8988T (cell line): ENCODE data around the gene NFIC.
"Not testable (repeated sequence)": the region's sequence is repeated elsewhere in the genome, so short reads cannot be mapped to it uniquely, and the experiment has no call there.

Experiments used
- DNase-seq: peaks from one replicate; pipeline ENCODE4 v3.0.0; 2011

NFIC gene

DNA sequence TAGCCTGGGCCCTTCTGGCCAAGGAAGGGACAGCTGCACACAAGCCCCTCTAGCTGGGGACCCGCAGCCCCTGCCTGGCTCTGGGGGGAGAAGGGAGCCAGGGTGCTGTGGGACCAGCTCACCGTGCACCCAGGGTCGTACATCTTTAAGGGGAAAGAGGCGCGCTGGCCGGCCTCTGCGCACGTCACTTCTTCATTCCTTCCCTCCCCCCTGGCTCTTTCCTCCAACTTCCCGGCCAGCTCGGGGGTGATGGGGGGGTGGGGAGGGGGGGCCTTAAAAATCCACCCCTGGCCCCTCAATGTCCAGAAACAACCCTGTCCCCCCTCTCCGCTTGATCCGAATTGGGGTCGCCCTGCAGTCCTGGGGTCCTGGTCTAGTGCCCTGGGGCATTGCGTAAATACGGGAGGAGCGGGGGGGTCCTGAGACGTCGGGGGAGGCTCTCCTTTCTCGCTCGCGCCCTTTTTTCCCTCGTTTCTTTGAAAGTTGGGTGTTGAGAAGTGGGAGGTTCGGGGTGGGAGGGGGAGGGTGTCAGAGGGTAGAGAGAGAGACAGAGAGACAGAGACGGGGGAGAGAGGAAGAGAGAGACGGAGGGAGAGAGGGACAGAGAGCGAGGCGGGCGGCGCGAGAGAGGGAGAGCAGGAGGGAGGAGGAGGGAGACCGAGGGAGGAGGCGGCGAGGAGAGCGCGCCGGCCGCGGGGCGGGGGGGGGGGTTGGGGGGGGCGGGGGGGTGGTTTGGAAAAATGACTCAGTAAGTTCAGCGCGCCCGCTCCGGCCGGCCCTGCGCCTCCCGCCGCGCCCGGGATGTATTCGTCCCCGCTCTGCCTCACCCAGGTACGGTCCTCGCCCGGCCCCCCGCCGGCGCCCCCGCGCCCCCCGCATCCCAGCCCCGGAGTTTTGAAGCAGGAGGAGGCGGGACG lies at the start of gene NFIC:
NFIC (plus strand) TSS at position 748 of the 917 bp plus-strand sequence; CDS start at position 802, 54 bp downstream.
- DNase-seq, result no peak

DNA sequence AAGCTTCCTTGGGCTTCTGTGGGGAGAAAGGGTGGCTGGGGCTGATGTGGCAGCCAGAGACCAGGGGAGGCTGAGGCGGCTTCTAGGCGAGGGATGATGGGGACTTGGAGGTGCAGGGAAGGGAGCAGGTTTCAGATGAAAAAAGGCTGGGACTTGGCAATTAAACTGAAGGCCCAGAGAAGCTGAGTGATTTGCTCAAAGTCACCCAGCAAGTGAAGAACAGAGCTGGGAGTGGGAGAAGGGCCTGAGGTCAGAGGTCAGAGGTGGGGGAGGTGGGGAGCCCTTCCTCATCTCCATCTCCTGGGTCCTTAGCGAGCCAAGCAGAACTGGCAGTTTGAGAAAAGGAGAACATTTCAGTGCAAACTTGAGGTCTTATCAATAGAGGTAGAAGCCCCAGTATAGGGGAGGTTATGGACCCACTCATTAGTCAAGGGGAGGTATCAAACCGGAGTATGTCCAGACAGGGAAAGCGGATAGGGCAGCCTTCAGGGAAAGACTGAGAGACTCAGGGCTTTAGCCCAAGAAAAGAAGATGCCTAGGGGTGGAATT lies 49.6 kb upstream of the NFIC start:
- DNase-seq, result no peak

DNA sequence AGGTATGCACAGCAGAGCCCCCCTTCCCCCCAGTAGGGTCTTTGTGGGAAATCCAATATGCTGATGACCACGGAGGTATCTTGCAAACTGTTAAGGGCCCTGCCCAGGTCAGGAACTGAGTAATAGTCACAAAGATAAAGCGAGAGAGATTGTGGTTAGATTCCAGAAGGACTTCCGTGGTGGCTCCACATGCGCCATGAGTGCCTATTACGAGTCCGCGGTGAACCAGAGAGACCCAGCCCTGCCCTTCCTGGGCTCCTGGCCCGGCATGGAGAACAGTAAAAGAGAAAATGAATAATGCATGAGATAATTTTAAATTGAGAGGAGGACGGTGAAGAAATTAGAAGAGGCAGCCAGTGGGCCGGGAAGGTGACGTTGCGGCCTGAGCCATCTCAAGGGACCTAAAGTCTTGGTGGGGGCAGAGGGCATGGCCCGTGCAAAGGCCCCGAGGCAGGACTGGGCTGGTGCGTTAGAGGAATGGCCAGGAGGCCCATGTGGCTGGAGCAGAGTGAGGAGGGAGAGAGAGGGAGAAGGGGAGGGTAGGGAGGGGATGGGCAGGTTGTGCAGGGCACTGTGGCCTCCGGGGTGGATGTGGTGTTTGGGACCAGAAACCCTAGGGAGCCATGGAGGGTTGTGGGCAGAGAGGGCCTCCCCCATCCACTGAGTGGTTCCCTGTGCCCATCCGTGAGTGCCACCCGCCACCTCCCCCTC lies 46.6 kb upstream of the NFIC start:
- DNase-seq, result no peak

DNA sequence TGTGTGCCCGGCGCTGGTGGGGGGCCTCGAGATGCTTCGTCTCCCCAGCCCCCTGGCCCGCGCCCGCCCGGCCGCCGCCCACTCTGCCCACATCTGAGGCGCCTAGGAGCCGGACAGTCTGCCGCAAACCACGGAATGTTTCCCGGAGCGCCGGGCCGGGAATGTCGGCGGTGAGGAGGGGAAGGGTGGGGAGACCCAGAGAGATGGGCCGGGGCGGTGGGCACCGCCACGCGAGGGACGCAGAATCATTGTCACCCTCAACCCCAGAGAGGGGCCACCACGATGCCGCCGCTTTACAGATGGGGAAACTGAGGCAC lies 46.1 kb upstream of the NFIC start:
- DNase-seq, result no peak

DNA sequence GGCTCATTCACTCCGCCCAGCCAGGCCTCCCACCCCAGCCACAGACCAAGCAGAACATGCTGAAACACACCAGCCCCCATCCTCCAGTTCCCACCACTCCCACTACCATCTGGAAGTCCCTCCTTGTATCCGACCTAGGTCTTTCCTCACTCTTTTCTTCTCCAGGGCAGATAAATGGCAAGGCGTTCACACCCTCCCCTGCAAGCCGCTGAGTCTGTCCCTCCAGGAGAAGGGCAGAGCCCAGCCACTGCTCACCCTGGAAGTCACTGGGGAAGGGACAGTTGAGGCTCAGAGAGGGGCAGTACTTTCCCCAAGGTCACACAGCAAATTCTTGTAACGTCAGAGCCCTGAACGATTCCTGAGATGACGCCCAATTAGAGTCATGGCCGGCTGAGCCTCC lies 45.5 kb upstream of the NFIC start:
- DNase-seq, result no peak

DNA sequence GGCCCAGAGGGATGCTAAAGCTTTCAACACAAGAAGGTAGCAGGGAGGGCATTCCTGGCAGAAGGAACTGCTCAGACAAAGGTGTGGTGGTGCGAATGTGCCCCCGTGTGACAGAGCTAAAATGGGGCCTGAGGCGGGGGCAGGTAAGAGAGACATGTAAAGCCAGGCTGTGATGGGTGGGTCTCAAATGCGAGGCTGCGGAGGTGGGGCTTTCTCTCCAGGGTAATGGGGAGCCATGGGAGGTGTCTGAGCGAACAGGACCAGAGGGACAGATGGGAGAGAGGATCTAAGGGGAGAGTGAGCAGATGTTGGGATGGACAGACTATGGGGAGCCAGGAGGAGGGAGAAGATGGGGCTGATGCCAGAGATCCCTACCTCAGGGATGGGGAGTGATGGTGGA lies 44.7 kb upstream of the NFIC start:
- no peak for DNase-seq

DNA sequence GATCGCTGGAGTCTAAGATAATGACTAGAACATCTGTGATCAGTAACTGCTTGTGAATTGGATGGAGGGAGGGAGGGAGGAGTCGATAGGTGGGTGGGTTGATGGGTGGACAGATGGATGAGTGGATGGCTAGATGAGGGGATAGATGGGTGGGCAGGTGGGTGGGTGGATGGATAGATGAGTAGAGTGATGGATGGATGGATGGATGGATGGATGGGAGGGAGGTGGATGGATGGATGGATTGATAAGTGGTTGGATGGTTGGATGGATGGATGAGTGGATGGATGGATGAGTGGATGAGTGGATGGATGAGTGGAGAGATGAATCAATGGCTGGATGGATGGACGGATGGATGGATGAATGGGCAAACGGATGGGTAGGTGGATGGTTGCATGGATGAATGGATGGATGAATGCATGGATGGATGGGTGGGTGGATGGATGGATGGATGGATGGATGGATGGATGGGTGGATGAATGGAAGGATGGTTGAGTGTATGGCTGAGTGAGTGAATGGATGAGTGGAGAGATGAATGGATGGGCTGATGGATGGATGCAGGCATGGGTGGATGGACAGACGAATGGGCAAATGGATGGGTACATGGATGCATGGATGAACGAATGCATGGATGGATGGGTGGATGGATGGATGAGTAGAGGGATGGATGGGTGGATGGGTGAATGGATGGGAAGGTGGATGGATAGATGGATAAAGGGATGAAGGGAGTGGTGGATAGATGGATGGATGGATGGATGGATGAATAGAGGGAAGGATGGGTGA lies 44.0 kb upstream of the NFIC start:
- no peak for DNase-seq

DNA sequence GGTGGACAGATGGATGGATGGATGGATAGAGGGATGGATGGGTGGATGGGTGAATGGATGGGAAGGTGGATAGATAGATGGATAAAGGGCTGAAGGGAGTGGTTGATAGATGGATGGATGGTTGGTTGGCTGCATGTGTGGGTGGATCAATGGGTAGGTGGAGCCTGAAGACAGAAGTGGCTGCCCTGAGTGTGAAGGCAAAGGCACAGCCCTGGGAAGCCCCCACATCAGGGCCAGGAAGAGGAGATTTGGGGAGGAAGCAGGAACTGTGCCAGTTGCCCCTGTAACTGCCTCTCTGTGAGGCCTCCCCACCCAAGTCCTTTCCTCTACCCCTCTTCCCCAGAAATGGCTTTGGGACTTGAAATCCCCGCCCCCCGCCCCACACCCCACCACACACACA lies 43.4 kb upstream of the NFIC start:
- DNase-seq, result no peak

DNA sequence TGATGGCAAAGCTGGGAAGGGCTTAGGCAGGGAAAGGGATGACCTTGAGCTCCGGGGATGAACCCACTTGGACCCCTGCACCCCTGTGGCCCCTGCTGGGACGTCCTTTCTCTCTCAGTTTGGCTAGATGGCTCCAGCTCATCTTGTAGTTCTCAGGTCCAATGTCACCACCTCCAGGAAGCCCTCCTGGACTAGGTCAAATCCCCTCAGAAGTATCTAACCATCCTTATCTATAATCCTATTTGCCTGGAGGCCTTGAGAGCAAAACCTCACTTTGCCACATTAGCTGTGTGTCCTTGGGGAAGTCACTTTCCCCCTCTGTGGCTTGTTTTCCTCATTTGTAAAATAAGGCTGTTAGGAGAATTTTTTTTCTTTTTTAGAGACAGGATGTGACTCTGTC lies 42.7 kb upstream of the NFIC start:
- DNase-seq, result no peak

DNA sequence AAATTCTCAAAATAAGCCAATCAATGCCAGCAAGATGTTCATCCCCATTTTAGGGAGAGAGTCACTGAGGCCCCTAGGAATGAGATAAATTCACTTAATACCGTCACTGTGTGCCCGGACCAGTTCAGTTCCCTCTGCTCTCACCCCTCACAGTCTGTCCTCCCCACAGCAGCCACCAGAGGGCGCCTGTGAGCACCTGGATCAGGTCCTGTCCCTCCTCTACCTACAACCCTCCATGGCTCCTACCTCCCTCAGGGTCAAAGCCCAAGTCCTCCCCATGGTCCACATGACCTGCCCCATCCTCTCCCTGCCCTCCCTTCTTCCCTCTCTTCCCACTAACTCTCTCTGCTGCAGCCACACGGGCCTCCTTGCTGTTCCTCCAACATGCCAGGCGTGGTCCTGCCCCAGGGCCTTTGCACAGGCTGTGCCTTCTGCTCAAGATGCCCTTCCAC lies 42.0 kb upstream of the NFIC start:
- no peak for DNase-seq

DNA sequence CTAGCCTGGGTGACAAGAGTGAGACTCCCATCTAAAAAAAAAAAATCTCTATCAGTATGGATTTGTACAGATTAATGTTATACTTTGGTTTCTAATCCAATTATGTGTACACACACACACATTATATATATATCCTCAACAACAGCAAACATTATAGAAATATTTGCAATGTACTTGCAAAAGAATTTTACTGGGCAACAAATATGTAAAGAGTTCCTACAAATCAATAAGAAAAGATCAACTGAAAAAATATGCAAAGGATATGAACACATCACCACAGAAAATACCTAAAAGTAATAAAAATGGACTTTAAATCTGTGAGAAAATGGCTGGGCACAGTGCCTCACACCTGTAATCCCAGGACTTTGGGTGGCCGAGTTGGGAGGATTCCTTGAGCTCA lies 40.9 kb upstream of the NFIC start:
- DNase-seq, result no peak

DNA sequence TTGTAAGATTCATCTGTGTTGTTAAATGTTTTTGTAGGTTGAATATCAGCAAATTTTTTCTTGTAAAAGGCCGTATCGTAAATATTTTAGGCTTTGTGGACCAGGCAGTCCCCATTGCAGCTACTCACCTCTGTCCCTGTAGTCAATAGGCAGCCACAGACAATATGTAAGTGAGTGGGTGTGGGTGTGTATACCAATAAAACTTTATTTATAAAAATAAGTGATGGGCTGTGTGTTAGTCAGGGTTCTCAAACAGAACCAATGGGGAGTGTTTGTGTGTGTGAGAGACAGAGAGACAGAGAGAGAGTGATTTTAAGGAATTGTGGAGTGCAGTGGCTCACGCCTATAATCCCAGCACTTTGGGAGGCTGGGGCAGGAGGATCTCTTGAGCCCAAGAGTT lies 37.6 kb upstream of the NFIC start:
- DNase-seq, result no peak

DNA sequence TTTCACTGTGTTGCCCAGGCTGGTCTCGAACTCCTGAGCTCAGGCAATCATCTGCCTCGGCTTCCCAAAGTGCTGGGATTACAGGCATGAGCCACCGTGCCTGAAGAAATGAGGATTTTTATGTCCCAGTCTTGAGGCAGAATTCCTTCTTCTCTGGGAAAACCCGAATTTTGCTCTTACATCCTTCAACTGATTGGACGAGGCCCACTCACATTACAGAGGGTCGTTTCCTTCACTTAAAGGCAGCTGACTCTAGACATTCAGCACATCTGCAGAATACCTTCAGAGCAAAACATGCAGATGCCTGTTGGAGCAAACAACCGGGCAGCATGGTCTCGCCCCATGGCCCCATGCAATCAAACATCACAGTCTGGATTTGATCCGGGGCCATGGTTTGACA lies 36.3 kb upstream of the NFIC start:
- no peak for DNase-seq

DNA sequence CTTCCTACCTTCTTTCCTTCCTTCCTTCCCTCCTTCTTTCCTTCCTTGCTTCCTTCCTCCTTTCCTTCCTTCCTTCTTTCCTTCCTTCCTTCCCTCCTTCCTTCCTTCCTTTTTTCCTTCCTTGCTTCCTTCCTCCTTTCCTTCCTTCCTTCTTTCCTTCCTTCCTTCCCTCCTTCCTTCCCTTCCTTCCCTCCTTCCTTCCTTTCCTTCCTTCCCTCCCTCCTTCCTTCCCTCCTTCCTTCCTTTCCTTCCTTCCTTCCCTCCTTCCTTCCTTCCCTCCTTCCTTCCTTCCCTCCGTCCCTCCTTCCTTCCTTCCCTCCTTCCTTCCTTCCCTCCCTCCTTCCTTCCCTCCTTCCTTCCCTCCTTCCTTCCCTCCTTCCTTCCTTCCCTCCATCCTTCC lies 34.2 kb upstream of the NFIC start:
- not testable (repeated sequence) for DNase-seq

DNA sequence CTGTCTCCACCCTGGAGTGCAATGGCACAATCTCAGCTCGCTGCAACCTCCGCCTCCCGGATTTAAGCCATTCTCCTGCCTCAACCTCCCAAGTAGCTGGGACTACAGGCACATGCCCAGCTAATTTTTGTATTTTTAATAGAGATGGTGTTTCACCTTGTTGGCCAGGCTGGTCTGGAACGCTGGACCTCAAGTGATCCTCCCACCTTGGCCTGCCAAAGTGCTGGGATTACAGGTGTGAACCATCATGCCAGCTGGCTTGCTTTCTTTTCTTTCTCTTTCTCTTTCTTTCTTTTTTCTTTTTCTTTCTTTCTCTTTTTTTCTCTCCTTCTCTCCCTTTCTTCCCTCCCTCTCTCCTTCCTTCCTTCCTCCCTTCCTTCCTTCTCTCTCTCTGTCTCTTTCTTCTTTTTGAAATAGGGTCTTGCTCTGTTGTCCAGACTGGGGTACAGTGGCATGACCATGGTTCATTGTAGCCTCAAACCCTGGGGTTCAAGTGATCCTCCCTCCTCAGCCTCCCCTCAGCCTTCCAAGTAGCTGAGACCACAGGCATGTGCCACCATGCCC lies 33.3 kb upstream of the NFIC start:
- DNase-seq, result no peak

DNA sequence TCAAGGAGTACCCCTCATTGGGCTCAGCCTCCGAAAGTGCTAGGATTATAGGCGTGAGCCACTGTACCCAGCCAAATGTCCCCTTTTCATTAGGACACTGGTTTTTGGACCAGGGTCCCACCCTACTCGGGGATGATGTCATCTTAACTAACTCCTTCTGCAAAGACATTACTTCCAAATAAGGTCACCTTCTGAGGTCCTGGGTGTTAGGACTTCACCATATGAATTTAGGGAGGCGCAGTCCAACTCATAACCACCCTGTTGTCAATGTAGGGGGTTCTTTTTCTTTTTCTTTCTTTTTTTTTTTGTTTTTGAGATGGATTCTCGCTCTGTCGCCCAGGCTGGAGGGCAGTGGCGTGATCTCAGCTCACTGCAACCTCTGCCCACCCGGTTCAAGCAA lies 32.7 kb upstream of the NFIC start:
- no peak for DNase-seq

DNA sequence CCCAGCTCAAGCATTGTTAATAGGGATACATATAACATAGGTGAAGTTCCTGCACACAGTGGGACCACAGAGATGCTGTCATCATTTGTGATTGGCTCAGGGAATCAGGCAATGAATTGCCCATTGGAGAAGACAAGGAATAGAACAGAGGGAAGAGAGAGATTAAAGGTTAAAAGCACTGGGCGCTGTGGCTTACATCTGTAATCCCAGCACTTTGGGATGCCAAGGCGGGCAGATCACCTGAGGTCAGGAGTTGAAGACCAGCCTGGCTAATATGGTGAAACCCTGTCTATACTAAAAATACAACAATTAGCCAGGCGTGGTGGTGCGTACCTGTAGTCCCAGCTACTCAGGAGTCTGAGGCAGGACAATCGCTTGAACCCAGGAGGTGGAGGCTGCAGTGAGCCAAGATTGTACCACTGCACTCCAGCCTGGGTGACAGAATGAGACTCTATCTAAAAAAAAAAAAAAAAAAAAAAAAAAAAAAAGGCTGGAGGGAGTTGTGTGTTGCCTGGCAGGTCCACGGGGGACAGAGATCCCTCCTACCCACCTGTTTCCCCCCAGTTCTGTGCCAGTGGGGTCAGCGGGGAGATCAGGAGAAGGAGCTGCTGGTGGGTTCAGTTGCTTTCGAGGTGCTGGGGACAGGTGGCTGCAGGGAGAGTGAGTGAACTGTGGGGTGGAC lies 31.5 kb upstream of the NFIC start:
- not testable (repeated sequence) for DNase-seq

DNA sequence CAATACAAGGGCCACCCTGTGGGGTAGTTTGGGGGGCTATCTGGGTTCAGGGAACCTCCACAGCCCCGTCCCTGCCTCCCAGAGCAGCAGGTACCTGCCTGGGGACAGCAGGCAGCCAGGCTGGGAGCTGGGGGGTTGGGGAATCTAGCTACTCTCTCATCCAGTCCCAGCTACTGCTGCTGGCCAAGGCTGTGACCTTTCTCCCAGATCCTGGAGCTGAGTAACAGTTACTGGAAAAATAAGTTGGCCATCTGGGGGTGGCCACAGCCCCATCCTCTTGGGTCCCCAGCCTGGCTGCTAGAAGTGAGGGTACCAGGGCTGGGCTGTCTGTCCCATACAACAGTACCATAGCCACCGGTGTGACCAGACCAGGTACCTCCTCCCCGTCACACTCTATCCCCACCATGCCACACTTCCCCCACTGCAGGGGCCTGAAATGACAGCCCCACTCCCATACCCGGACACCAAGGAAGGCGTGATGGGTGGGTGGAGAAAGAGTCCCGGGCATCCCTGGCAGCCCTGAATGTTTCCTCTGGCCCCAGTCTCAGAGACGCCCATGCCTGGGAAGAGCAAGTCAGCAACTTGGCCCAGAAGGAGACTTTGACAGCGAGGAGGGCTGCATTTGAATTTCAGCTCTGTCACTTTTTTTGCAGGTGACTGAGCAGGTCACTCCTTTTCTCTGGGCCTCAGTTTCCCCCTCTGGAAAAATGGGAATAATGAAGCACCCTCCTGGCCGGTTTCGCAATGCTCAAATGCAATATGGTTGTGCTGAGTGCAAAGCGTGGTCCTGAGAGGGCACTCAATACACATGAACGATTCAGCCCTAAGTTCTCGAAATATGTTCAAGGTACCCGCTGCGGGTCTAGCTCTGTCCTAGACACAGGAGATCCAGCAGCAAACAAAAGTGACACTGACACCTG lies 30.7 kb upstream of the NFIC start:
- DNase-seq, result no peak

DNA sequence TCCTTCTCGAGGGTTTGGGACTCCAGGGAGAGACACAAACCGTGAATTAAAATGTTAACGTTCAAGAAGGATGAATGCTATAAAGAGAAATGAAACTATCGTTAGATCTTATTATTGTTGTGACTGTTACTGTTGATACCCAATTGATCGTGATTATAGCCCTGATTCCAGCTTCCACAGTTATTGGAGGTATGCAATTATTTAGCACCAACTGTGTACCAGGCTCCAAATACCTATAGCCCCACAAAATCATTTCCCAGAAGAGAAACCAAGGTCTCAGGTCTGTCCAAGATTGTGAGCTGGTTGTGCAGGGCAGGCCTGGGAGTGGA lies 30.1 kb upstream of the NFIC start:
- DNase-seq, result no peak

DNA sequence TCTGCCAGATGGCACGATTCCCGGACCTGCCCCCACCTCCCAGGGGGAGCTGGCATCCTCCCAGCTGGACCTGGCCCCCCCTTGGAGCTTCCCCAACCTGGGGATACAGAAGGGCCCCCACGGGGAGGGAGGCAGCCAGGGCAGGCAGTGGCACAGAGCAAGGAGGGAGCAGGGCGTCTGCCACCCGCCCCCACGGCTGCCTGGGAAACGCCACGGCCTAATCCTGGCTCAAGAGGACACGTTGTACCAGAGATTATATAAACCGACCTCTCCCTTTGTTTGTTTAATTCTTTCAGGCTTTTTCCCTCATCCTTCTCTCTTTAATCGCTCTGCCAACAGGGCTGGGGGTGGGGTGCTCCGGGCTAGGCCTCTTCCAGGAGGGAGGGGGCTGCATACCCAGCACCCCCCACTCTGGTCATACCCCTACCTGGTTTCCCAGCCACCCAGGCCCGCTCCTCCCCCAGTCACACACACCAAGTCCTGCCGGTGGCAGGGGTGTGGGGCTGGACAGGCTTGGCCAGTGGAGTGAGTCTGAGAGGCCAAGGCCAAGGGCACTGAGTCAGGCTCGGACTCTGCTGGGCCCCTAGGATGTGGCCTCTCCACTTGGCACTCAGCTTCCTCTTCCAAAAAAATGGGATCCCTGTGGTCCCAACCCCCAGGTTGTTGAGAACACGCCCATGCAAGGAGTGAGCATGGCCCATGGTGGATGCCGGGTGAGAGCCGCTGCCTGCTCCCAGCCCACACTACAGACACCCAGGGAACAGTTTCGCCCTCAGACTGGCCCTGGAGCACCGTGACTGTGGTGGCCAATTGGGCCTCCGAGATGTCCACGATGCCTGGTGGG lies 29.5 kb upstream of the NFIC start:
- DNase-seq, result no peak
